GM18907 (cell line): ENCODE measurements around the gene NCAPD3.

ENCODE experiments used
- ATAC-seq: cut with Tn5 transposase; IDR thresholded peaks from one replicate; pipeline ENCODE4 v1.9.1; 2021; ENCODE audit warnings: mild to moderate bottlenecking, moderate library complexity; ENCODE audit not compliant: unreplicated experiment

The NCAPD3 gene

DNA sequence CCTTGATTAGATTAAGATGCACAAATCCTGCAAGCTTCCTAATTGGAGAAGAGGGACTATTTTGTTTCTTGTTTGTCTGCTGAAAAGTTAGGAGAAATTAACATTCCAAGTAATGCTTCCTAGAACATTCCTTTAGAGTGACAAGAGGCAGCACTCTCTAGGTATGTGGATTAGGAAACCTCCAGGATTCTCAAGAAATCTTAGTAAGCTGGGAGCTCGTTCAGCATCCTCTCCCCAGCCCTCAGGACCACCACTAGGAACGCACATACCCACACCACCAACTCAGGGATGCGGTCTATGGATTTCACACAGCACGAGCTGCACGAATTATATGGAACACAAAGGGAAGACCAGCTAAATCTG is 52.9 kb downstream of the NCAPD3 start:
- no peak for ATAC-seq

DNA sequence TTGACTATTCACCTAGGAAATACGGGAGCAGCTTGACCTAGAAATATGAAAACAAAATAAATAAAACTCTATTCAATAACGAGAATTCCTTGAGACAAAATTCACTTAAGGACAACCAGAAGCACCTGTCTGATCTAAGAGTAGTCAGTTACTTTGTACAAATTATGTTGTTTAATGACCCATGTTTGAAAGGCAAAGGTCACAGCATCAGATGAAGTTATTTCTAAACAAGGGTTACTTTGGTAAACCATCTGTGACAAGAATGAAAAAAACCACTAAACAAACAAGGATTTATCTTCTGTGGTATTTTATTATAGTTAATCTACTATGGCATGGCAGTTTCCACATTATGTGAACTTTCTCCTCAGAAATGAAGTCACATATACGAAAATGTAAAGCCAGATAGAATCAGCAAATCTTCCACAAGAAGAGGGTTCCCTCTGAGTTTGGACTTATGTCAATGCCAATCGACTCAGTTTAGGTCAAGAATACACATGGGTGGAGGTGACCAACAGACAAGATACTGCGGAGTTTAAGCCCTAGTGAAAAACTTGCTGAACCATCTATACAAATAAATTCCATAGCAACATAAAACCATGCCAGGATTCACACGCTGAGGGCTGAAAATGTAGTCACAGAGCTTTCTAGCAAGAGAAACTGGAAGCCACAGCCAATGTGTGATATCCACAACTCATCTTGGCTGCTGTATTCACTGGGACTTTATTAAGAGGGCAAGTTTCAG is 53.4 kb downstream of the NCAPD3 start:
- no peak for ATAC-seq

GRCh38 chr11:134164490-134165370 is 59.0 kb downstream of the NCAPD3 start:
- ATAC-seq = no peak

GRCh38 chr11:134159652-134160051 is 64.1 kb downstream of the NCAPD3 start:
- no peak for ATAC-seq

- no peak for ATAC-seq
Observed at GRCh38 chr11:134158023-134158422, 65.7 kb downstream of the NCAPD3 start.

DNA sequence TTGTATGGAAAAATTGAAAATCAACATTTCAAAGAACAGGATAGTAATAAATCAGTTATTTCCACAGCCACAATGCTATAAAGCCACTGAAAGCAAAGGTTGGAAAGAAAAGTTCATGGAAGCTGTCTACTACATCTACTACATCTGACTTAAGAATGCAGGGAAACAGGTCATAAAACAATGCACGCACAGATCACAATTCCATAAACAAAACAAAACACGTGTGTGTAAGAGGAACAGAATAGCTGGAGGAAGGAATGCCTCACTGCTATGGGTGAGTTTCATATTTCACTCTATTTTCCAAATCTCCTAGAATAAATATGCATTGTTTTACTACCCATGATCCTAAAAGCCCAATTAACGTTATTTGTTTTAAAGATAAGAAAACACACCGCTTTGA is 66.3 kb downstream of the NCAPD3 start:
- no peak for ATAC-seq

- no peak for ATAC-seq
Observed at GRCh38 chr11:134155946-134156865, 67.6 kb downstream of the NCAPD3 start.

- ATAC-seq = no peak
Observed at GRCh38 chr11:134155456-134155855, 68.3 kb downstream of the NCAPD3 start.

DNA sequence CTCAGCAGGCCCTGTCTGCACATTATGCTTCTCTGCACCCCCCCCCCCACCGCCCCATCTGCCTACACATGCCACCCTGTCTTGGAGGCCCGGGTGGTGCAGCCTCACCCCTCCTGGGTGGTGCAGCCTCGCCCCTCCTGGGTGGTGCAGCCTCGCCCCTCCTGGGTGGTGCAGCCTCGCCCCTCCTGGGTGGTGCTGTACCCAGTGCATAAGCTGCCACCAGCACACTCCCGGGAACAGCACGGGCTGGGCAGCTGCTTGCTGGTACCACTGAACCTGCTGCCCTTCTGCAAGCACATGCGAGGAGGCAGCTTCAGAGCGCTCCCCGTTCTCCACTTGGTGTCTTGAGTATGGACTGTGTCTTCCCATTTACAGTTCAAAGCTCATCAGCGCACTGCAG is 69.3 kb downstream of the NCAPD3 start:
- no peak for ATAC-seq

GRCh38 chr11:134153147-134153905 is 70.4 kb downstream of the NCAPD3 start:
- no peak for ATAC-seq

DNA sequence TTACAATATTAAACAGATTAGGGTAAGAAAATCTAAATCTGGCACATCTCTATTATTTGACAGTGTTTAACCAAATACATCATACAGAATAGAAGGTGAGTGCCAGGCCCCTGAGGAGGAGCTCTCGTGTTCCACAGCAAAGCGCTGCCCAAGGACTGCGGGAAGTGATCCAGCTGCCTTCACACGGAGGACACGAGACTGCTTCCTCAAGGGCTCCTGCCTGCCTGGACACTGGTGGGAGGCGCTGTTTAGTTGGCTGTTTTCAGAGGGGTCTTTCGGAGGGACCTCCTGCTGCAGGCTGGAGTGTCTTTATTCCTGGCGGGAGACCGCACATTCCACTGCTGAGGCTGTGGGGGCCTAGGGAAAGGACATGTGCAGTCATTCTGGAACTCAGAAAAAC is 71.1 kb downstream of the NCAPD3 start:
- no peak for ATAC-seq

- ATAC-seq = no peak
Observed at GRCh38 chr11:134151083-134151747, 72.6 kb downstream of the NCAPD3 start.

- ATAC-seq = no peak
Observed at GRCh38 chr11:134150195-134150903, 73.4 kb downstream of the NCAPD3 start.

- ATAC-seq = no peak
Observed at GRCh38 chr11:134149371-134149770, 74.4 kb downstream of the NCAPD3 start.

- ATAC-seq = no peak
Observed at GRCh38 chr11:134146598-134146997, 77.2 kb downstream of the NCAPD3 start.

DNA sequence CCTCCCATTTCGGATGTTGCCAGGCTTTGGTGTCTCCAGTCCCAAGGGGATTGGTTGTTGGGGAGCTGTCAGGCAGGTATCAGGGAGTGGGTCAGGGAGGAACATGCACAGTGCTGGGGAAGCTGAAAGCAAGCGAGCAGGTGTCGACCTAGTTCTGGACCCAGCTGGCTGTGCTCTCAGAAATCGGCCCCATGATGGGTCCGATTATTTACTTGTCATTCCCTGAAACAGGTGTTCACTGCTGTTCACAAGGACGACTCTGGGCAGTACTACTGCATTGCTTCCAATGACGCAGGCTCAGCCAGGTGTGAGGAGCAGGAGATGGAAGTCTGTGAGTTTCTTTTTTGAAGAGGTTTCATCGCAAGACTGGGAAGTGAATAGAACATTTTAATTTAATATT is 78.1 kb downstream of the NCAPD3 start:
- no peak for ATAC-seq

DNA sequence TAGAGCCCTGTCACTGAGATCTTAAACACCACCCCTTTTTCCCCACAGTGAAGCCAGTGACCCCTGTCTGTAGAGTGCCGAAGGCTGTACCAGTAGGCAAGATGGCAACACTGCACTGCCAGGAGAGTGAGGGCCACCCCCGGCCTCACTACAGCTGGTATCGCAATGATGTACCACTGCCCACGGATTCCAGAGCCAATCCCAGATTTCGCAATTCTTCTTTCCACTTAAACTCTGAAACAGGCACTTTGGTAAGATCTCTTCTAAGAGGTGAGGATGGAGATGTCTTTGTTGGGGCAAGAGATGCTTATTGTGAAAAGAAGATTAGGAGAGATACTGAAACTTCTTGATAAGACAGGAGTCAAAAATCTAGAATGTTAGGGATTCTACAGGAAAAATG is 79.0 kb downstream of the NCAPD3 start:
- ATAC-seq = no peak

DNA sequence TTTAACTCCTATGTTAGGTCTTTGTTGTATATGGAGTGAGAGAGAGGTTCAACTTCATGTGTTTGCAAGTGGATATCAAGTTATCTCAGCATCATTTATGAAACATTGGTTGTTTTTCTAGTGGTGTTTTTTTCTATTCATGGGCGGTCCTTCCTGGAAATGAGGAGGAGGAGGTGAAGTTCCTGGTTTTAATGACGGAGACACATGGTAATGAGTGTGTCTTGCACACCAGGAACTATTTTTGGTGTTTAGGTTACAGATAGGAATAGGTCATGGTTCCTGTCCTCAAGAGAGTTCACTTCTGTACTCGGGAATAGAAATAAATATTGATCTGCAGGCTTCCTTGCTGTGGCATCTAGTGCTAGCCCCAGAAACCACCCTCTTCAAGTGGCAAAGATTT is 80.0 kb downstream of the NCAPD3 start:
- ATAC-seq = no peak

DNA sequence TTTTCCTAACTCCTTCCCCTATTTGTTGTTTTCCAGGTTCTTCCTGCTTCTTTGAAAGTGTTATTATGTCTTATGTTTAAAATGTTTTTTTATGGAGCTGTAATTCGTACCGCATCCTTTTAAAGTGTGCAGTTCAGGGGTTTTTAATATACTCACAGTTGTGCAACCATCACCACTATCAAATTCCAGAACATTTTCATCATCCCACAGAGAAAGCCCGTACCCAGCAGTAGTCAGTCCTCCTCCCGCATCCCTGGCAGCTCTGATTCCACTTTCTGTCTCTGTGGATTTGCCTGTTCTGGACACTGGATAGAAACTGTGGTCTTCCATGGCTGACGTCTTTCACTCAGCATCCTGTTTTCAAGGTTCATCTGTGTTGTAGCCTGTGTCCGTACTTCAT is 81.2 kb downstream of the NCAPD3 start:
- no peak for ATAC-seq
